Lung (tissue), 12 donors: Measurements from ENCODE around the gene KRTAP1-4. TPM values are rescaled to one million over a fixed set of nuclear protein-coding genes. Genes with fewer than 3 reads are reported as not detected.
"Not testable (repeated sequence)": the region's sequence is repeated elsewhere in the genome, so short reads cannot be mapped to it uniquely, and the experiment has no call there.

Experiments
- ATAC-seq: fragments of 200-7000 bp; cut with Tn5 transposase; one replicate; pipeline ENCODE4 v1.9.1; 2020; ENCODE audit warnings: moderate number of reproducible peaks; ENCODE audit not compliant: insufficient read depth, low FRiP score
- DNase-seq, 3 donors: peaks; one replicate each; pipeline ENCODE4 v3.0.0-alpha.2; 2013 to 2017
- H3K27ac ChIP-seq, 2 donors: one replicate each; pipeline ENCODE4 v1.5.1; 2013; ENCODE audit warnings: mild to moderate bottlenecking in 2 of 2, moderate library complexity in 2 of 2, control low read depth in 1 of 2, inconsistent platforms in 1 of 2, low read depth in 1 of 2, low read length in 1 of 2
- H3K27me3 ChIP-seq, 3 donors: one replicate each; pipeline ENCODE4 v1.5.1; 2013; ENCODE audit warnings: low read length in 2 of 3; ENCODE audit not compliant: control insufficient read depth in 3 of 3, insufficient read depth in 3 of 3
- H3K36me3 ChIP-seq, 4 donors: one replicate each; pipeline ENCODE4 v1.5.1; 2013; ENCODE audit warnings: low read length in 4 of 4, mild to moderate bottlenecking in 1 of 4, moderate library complexity in 1 of 4; ENCODE audit not compliant: control insufficient read depth in 4 of 4, insufficient read depth in 4 of 4
- H3K4me1 ChIP-seq, 5 donors: one replicate each; pipeline ENCODE4 v1.5.1; 2013; ENCODE audit warnings: low read length in 5 of 5, mild to moderate bottlenecking in 2 of 5, moderate library complexity in 1 of 5; ENCODE audit not compliant: control insufficient read depth in 5 of 5, insufficient read depth in 5 of 5
- H3K4me3 ChIP-seq: one replicate; pipeline ENCODE4 v1.5.1; 2013; ENCODE audit warnings: mild to moderate bottlenecking, control low read depth, moderate library complexity
- H3K9ac ChIP-seq, 2 donors: one replicate each; pipeline ENCODE4 v1.5.1; 2013; ENCODE audit warnings: low read length in 2 of 2, control low read depth in 1 of 2; ENCODE audit not compliant: insufficient read depth in 1 of 2
- H3K9me3 ChIP-seq, 4 donors: one replicate each; pipeline ENCODE4 v1.5.1; 2013; ENCODE audit warnings: low read length in 3 of 4, mild to moderate bottlenecking in 1 of 4, moderate library complexity in 1 of 4; ENCODE audit not compliant: control insufficient read depth in 4 of 4, insufficient read depth in 3 of 4
- WGBS, 2 donors: extraction: QIAGEN DNeasy Blood & Tissue Kit; methylation state at CpG; one replicate each; pipeline ENCODE4 v1.1.7; 2013; 5-methylcytosine and 5-hydroxymethylcytosine counted together
- polyA plus RNA-seq, 2 donors: library from polyadenylated mRNA; stranded (reverse); fragments of 200-250 nt; gene quantifications; one replicate each; pipeline ENCODE4 v1.2.1, GENCODE V29; 2013
- total RNA-seq, 2 donors: library from RNA; depleted of rRNA in 1 of 2; stranded (reverse); fragments of >200 nt in 1 of 2; gene quantifications; one replicate each; pipeline ENCODE4 v1.2.1, GENCODE V29; 2014 to 2021
- TF ChIP-seq, protein P1 (sequence below): IDR thresholded peaks from 2 replicates; pipeline ENCODE4 v1.5.1; 2012; ENCODE audit warnings: mild to moderate bottlenecking; ENCODE audit errors: control extremely low read depth, extremely low read depth
- donor health status: control.
- donor health status: control.
- donor health status: Bipolar disorder and iron deficiency.
- donor health status: healthy.
- donor health status: DM: yes; HTN: yes; CAD: no.

KRTAP1-4 gene
- total and polyA plus RNA-seq, 4 donors: not detected

GRCh38 chr17:41052566-41052965, 22.6 kb upstream of the KRTAP1-4 start:
- ATAC-seq (no peak), DNase-seq (no peak)
- Histone ChIP-seq H3K4me1 (no peaks in the 10 kb centered on the region), H3K9ac (no peak overlapping the region), H3K36me3 (no peaks in the 10 kb centered on the region), H3K27me3 (peaks cover 0 to 9% (median 7%) of the 10 kb centered on the region in 3 donors), H3K27ac (no peak overlapping the region), H3K4me3 (no peak overlapping the region), H3K9me3 (peaks cover 0 to 3% (median 0%) of the 10 kb centered on the region in 4 donors)
- TF ChIP-seq, protein P1, sequence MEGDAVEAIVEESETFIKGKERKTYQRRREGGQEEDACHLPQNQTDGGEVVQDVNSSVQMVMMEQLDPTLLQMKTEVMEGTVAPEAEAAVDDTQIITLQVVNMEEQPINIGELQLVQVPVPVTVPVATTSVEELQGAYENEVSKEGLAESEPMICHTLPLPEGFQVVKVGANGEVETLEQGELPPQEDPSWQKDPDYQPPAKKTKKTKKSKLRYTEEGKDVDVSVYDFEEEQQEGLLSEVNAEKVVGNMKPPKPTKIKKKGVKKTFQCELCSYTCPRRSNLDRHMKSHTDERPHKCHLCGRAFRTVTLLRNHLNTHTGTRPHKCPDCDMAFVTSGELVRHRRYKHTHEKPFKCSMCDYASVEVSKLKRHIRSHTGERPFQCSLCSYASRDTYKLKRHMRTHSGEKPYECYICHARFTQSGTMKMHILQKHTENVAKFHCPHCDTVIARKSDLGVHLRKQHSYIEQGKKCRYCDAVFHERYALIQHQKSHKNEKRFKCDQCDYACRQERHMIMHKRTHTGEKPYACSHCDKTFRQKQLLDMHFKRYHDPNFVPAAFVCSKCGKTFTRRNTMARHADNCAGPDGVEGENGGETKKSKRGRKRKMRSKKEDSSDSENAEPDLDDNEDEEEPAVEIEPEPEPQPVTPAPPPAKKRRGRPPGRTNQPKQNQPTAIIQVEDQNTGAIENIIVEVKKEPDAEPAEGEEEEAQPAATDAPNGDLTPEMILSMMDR: no peak

GRCh38 chr17:41049110-41049509, 19.1 kb upstream of the KRTAP1-4 start:
- Histone ChIP-seq H3K4me3 (no peak overlapping the region), H3K36me3 (no peaks in the 10 kb centered on the region), H3K9ac (no peak overlapping the region), H3K9me3 (peaks cover 0 to 3% (median 0%) of the 10 kb centered on the region in 4 donors), H3K27ac (no peak overlapping the region), H3K27me3 (peaks cover 0 to 9% (median 8%) of the 10 kb centered on the region in 3 donors), H3K4me1 (no peaks in the 10 kb centered on the region)
- WGBS, 2 donors: 41 to 79% methylated on average over 2 of the region's 2 CpGs
- TF ChIP-seq, protein P1: no peak
- ATAC-seq: no peak
- DNase-seq: no peak

DNA sequence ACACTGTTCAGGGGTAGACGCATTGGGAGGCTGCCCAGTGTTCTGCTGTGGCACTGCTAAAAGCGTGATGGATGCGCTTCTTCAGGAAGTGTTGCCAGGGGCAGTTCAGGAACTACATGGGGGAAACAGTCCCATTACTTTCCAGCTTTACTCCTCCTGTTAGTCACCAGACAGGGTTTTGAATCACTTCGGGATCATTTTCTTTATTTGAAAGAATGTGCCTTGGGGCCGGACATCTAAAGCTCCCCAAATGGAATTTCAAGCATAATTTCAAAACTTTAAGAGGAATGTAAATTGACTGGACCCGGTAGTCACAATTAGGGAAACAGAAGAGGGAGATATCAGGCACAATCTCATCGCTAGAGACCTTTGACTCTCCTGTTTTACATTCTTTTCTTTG, 18.4 kb upstream of the KRTAP1-4 start:
- Histone ChIP-seq H3K27ac (no peak overlapping the region), H3K27me3 (peaks cover 0 to 9% (median 8%) of the 10 kb centered on the region in 3 donors), H3K4me3 (no peak overlapping the region), H3K36me3 (no peaks in the 10 kb centered on the region), H3K9me3 (peaks cover 0 to 1% (median under 1%) of the 10 kb centered on the region in 4 donors), H3K4me1 (no peaks in the 10 kb centered on the region), H3K9ac (no peak overlapping the region)
- 62 to 75% methylated on average over 7 of the region's 7 CpGs for WGBS, 2 donors
- TF ChIP-seq, protein P1: no peak
- no peak for DNase-seq
- ATAC-seq: no peak

- not testable (repeated sequence) for H3K9me3 ChIP-seq, ATAC-seq, H3K4me1 ChIP-seq, H3K27me3 ChIP-seq, H3K4me3 ChIP-seq, H3K36me3 ChIP-seq, H3K27ac ChIP-seq, H3K9ac ChIP-seq, DNase-seq
- WGBS, 2 donors: 57 to 75% methylated on average over 9 to 10 of the region's 33 CpGs
Measured at GRCh38 chr17:41046735-41047465, 16.9 kb upstream of the KRTAP1-4 start, which contains the start of gene KRTAP2-1. KRTAP2-1 (minus strand) TSS chr17:41047316; CDS start chr17:41047267, 49 bp downstream.
